GM19035 (cell line): ENCODE results near the gene GPRC5D.

ENCODE experiments used
- ATAC-seq: cut with Tn5 transposase; IDR thresholded peaks from one replicate; pipeline ENCODE4 v1.9.1; 2021; ENCODE audit not compliant: unreplicated experiment

Gene GPRC5D

GRCh38 chr12:12909228-12909994 is 42.6 kb downstream of the GPRC5D start:
- ATAC-seq, result no peak

- no peak for ATAC-seq
These were observed 43.3 kb downstream of the GPRC5D start for GRCh38 chr12:12908711-12909110.

- ATAC-seq, result no peak
These were observed 43.7 kb downstream of the GPRC5D start for GRCh38 chr12:12908252-12908651.

GRCh38 chr12:12907552-12907951 is 44.4 kb downstream of the GPRC5D start:
- no peak for ATAC-seq

GRCh38 chr12:12903642-12904609 is 48.0 kb downstream of the GPRC5D start:
- no peak for ATAC-seq

GRCh38 chr12:12902036-12902435 is 49.9 kb downstream of the GPRC5D start:
- no peak for ATAC-seq

- no peak for ATAC-seq
These were observed 50.7 kb downstream of the GPRC5D start for GRCh38 chr12:12901158-12901791.

GRCh38 chr12:12900786-12901157 is 51.2 kb downstream of the GPRC5D start:
- no peak for ATAC-seq

GRCh38 chr12:12899530-12900380 is 52.2 kb downstream of the GPRC5D start:
- peak; percentile 92 for ATAC-seq

GRCh38 chr12:12898911-12899511 is 53.0 kb downstream of the GPRC5D start:
- no peak for ATAC-seq

- no peak for ATAC-seq
These were observed 53.7 kb downstream of the GPRC5D start for GRCh38 chr12:12898136-12898717.

- no peak for ATAC-seq
These were observed 54.7 kb downstream of the GPRC5D start for GRCh38 chr12:12897302-12897701.

GRCh38 chr12:12896260-12896659 is 55.7 kb downstream of the GPRC5D start:
- ATAC-seq, result no peak

- ATAC-seq, result no peak
These were observed 58.5 kb downstream of the GPRC5D start for GRCh38 chr12:12893438-12893837.

- ATAC-seq, result no peak
These were observed 59.3 kb downstream of the GPRC5D start for GRCh38 chr12:12892681-12893141.

GRCh38 chr12:12891881-12892355 is 60.1 kb downstream of the GPRC5D start:
- no peak for ATAC-seq

GRCh38 chr12:12891080-12891880 is 60.7 kb downstream of the GPRC5D start, which contains the start of gene GPRC5A:
GPRC5A (plus strand) TSS chr12:12891562; CDS start chr12:12908250, 16,688 bp downstream.
- ATAC-seq, result no peak
